GM19438 (cell line): ENCODE data around the gene TMEM200A.

Experiments used
- ATAC-seq: cut with Tn5 transposase; IDR thresholded peaks from one replicate; pipeline ENCODE4 v1.9.1; 2021; ENCODE audit warnings: low read depth; ENCODE audit not compliant: unreplicated experiment

The TMEM200A gene

GRCh38 chr6:130473886-130474285 lies 108.1 kb downstream of the TMEM200A start:
- ATAC-seq: no peak

DNA sequence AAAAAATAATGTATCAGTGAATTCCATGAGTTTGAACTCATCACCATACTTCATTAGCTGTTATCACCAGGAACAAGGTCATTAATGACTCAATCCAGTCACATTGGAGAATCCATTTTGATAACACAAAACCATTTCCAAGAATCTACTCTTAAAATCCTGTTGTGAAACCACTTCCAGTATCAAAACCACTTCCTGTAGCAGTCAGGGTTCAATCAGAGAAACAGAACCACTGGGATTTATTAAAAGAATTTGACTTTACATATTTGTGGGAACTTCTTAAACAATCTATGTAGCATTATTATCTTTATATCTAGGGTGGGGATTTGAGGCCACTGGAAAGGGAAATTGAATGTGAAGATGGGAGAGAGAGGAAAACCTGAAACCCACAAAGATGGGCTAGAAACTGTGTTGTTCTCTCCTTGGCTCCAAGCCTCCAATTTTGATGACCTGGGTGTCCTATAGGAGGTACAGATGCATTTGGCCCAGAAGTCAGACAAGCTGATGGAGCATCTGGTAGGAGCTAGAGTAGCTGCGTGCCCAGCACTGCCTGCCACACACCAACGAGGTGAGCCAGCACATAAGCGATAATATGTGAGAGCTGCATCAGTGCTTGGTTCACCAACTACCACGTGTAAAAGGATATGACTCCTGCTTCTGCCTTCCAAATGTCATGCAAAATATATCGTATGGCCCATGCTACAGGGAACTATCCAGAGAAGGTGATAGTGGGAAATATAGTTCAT lies 117.0 kb downstream of the TMEM200A start:
- no peak for ATAC-seq

- no peak for ATAC-seq
Observed at GRCh38 chr6:130485870-130486269, 120.1 kb downstream of the TMEM200A start.

GRCh38 chr6:130486417-130486816 lies 120.6 kb downstream of the TMEM200A start:
- no peak for ATAC-seq

- ATAC-seq: no peak
Observed at GRCh38 chr6:130489514-130489913, 123.7 kb downstream of the TMEM200A start.
